K562 (cell line): Measurements from ENCODE around the gene EPHA2. TPM values are rescaled to one million over a fixed set of nuclear protein-coding genes. Genes with fewer than 3 reads are reported as not detected.

Experiments used
- ELF4 ChIP-seq: fragments of 450-650 bp; formaldehyde crosslinking; IDR thresholded peaks from 2 replicates; pipeline ENCODE4 v1.4.0; 2022; ENCODE audit warnings: missing genetic modification characterization
- HEY1 ChIP-seq: fragments of 250-450 bp; sonication (Bioruptor Pico); IDR thresholded peaks from 2 replicates; pipeline ENCODE4 v1.5.0; 2020; ENCODE audit warnings: mild to moderate bottlenecking, moderate library complexity, borderline replicate concordance
- HOXB6 ChIP-seq: fragments of 250-450 bp; sonication (Bioruptor Pico); IDR thresholded peaks from 2 replicates; pipeline ENCODE4 v1.5.1; 2022; ENCODE audit warnings: mild to moderate bottlenecking, borderline replicate concordance
- MAFF ChIP-seq: IDR thresholded peaks from 2 replicates; pipeline ENCODE4 v1.6.1; 2012; ENCODE audit warnings: low read length, improper control_type of control experiment
- OTX1 ChIP-seq: fragments of 450-650 bp; formaldehyde crosslinking; IDR thresholded peaks from 2 replicates; pipeline ENCODE4 v1.4.0; 2022; ENCODE audit warnings: mild to moderate bottlenecking
- PURB ChIP-seq: sonication (generic); formaldehyde crosslinking; IDR thresholded peaks from 2 replicates; pipeline ENCODE4 v1.9.0; 2021; ENCODE audit warnings: low read depth, mild to moderate bottlenecking, missing genetic modification reagents
- RFX1 ChIP-seq: fragments of 450-650 bp; IDR thresholded peaks from 2 replicates; pipeline ENCODE4 v1.6.1; 2016; ENCODE audit warnings: mild to moderate bottlenecking, moderate library complexity
- SAFB ChIP-seq: fragments of 200-400 bp; formaldehyde crosslinking; IDR thresholded peaks from 2 replicates; pipeline ENCODE4 v1.6.1; 2017; ENCODE audit warnings: low read depth, low read length, borderline replicate concordance
- SMAD3 ChIP-seq: fragments of 450-650 bp; formaldehyde crosslinking; conservative IDR thresholded peaks from 2 replicates; pipeline ENCODE4 v1.4.0; 2020; ENCODE audit warnings: mild to moderate bottlenecking
- SMARCA5 ChIP-seq: fragments of 450-650 bp; IDR thresholded peaks from 2 replicates; pipeline ENCODE4 v1.6.1; 2016
- SREBF1 ChIP-seq: fragments of 150-350 bp; IDR thresholded peaks from 2 replicates; pipeline ENCODE4 v1.6.1; 2014; ENCODE audit warnings: antibody characterized with exemption, low read depth, low read length, borderline replicate concordance
- TAF7 ChIP-seq: fragments of 450-650 bp; IDR thresholded peaks from 2 replicates; pipeline ENCODE4 v1.6.1; 2016; ENCODE audit warnings: missing genetic modification characterization, missing compliant biosample characterization
- YY1 ChIP-seq, 3 experiments: IDR thresholded peaks; 2 replicates each; pipeline ENCODE4 v1.6.1; 2011; ENCODE audit warnings: low read length in 2 of 3, mild to moderate bottlenecking in 2 of 3, moderate library complexity in 2 of 3, borderline replicate concordance in 1 of 3, control low read depth in 1 of 3, low read depth in 1 of 3; ENCODE audit not compliant: insufficient read depth in 3 of 3, insufficient replicate concordance in 2 of 3, control insufficient read depth in 1 of 3, insufficient read length in 1 of 3; ENCODE audit errors: extremely low read depth in 1 of 3
- ZC3H11A ChIP-seq: IDR thresholded peaks from 2 replicates; pipeline ENCODE4 v1.6.1; 2012; ENCODE audit warnings: low read depth, low read length, improper control_type of control experiment
- ZNF184 ChIP-seq: sonication (generic); formaldehyde crosslinking; IDR thresholded peaks from 2 replicates; pipeline ENCODE4 v1.5.0; 2020; ENCODE audit warnings: missing genetic modification reagents
- ZNF668 ChIP-seq: fragments of 250-450 bp; sonication (Bioruptor Pico); IDR thresholded peaks from 2 replicates; pipeline ENCODE4 v1.8.0; 2022; ENCODE audit warnings: mild to moderate bottlenecking, inconsistent platforms
- polyA plus RNA-seq, 8 experiments: library from polyadenylated mRNA; depleted of rRNA in 4 of 8; stranded (reverse) in 5 of 8; unstranded in 3 of 8; fragments of >200 nt; fragmentation: Nextera tagmentation in 2 of 8; fragmentation: Illumina TruSeq in 1 of 8; extraction: Ambion mirVana in 2 of 8; extraction: Trizol in 1 of 8; gene quantifications; 2 replicates each; pipeline versions ENCODE4 v1.2.1 to v1.2.3, GENCODE V29; 2011 to 2014; ENCODE audit warnings: inconsistent platforms in 1 of 8, missing spikeins in 1 of 8
- total RNA-seq, 7 experiments: library from RNA; depleted of rRNA in 6 of 7; stranded (reverse); fragments of >200 nt in 6 of 7; fragmentation: Illumina TruSeq in 2 of 7; extraction: Trizol in 2 of 7; gene quantifications; 2 replicates each; pipeline versions ENCODE4 v1.2.1 to v1.2.3, GENCODE V29; 2011 to 2021; ENCODE audit warnings: low replicate concordance in 1 of 7
- TF ChIP-seq, protein P1 (sequence below): fragments of 250-450 bp; sonication (Bioruptor Pico); IDR thresholded peaks from 2 replicates; pipeline ENCODE4 v1.4.0; 2020; ENCODE audit warnings: mild to moderate bottlenecking
- TF ChIP-seq, protein P2 (sequence below), 2 experiments: IDR thresholded peaks in 1 of 2; conservative IDR thresholded peaks in 1 of 2; 2 replicates each; pipeline ENCODE4 v1.6.1; 2016; ENCODE audit warnings: low read depth in 2 of 2, mild to moderate bottlenecking in 1 of 2, missing compliant biosample characterization in 1 of 2, missing genetic modification characterization in 1 of 2, moderate library complexity in 1 of 2
- TF ChIP-seq, protein P3 (sequence below): fragments of 250-450 bp; sonication (Bioruptor Pico); IDR thresholded peaks from 2 replicates; pipeline ENCODE4 v1.5.0; 2022; ENCODE audit warnings: mild to moderate bottlenecking
- TF ChIP-seq, protein P4 (sequence below): sonication (generic); IDR thresholded peaks from 2 replicates; pipeline ENCODE4 v1.6.1; 2016

EPHA2 gene
- total and polyA plus RNA-seq, 9 of the 15 experiments (the other 6 are each of a cell fraction or from before 2014, with no cell fraction given): 0.04 to 0.40 (median 0.07) TPM; not detected in 4

DNA sequence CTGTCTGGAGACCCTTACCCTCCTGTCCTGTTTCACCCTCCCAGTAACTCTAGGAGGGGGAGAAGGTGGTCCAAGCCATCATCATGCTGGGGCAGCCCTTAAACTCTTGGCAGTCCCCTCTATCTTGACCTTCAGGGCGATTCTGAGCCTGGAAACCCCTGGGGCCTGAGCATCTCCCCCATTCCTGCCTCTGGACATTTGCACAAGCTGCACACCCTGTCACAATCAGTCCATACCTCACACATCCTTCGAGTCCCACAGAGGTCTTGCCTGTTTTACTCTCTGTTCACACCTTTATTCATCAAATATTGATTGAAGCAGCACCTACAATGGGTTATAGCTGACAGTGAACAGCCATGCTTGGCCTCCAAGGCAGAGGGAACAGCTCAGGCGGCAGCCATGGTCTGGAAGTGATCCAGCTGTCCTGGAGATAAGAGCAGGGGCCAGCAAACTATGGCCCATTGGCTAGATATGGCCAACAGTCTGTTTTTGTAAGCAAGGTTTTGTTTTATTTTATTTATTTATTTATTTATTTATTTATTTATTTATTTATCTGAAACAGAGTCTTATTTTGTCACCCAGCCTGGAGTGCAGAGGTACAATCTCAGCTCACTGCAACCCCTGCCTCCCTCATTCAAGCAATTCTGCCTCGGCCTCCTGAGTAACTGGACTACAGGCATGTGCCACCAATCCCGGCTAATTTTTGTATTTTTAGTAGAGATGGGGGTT lies 75.3 kb downstream of the EPHA2 start (continued):
- TF ChIP-seq ELF4 (CRISPR knock-in tag) (0 out of 2 replicates have a peak, but pooled peaks have one; percentile 6), ZNF184 (CRISPR knock-in tag) (no peak), SMARCA5 (peak; percentile 35; the same call in 1 of the 2 replicates), YY1 (IDR thresholded peaks at IDR 0.05; ENCODE audit: borderline replicate concordance in 1 of 3, control insufficient read depth in 1 of 3, extremely low read depth in 1 of 3, insufficient read depth in 3 of 3, insufficient read length in 1 of 3, insufficient replicate concordance in 2 of 3, low read depth in 1 of 3, low read length in 2 of 3) (peak in 2 of 3 experiments; percentile 27 to 64), HEY1 (CRISPR knock-in tag) (no peak), ZC3H11A (peak; percentile 66; the same call in 1 of the 2 replicates), OTX1 (no peak), SAFB (no peak), SREBF1 (no peak), SMAD3 (CRISPR knock-in tag) (no peak), HOXB6 (no peak), TAF7 (tag) (no peak), MAFF (no peak), RFX1 (no peak), PURB (no peak), ZNF668 (CRISPR knock-in tag) (no peak)
- TF ChIP-seq, protein P1, sequence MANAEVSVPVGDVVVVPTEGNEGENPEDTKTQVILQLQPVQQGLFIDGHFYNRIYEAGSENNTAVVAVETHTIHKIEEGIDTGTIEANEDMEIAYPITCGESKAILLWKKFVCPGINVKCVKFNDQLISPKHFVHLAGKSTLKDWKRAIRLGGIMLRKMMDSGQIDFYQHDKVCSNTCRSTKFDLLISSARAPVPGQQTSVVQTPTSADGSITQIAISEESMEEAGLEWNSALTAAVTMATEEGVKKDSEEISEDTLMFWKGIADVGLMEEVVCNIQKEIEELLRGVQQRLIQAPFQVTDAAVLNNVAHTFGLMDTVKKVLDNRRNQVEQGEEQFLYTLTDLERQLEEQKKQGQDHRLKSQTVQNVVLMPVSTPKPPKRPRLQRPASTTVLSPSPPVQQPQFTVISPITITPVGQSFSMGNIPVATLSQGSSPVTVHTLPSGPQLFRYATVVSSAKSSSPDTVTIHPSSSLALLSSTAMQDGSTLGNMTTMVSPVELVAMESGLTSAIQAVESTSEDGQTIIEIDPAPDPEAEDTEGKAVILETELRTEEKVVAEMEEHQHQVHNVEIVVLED (CRISPR knock-in tag): no peak
- TF ChIP-seq, protein P2, sequence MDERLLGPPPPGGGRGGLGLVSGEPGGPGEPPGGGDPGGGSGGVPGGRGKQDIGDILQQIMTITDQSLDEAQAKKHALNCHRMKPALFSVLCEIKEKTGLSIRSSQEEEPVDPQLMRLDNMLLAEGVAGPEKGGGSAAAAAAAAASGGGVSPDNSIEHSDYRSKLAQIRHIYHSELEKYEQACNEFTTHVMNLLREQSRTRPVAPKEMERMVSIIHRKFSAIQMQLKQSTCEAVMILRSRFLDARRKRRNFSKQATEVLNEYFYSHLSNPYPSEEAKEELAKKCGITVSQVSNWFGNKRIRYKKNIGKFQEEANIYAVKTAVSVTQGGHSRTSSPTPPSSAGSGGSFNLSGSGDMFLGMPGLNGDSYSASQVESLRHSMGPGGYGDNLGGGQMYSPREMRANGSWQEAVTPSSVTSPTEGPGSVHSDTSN (CRISPR knock-in tag; IDR thresholded peaks at IDR 0.05; ENCODE audit: low read depth): no peak
- TF ChIP-seq, protein P2 (tag; conservative IDR thresholded peaks at IDR 0.05; ENCODE audit: low read depth): no peak
- TF ChIP-seq, protein P3, sequence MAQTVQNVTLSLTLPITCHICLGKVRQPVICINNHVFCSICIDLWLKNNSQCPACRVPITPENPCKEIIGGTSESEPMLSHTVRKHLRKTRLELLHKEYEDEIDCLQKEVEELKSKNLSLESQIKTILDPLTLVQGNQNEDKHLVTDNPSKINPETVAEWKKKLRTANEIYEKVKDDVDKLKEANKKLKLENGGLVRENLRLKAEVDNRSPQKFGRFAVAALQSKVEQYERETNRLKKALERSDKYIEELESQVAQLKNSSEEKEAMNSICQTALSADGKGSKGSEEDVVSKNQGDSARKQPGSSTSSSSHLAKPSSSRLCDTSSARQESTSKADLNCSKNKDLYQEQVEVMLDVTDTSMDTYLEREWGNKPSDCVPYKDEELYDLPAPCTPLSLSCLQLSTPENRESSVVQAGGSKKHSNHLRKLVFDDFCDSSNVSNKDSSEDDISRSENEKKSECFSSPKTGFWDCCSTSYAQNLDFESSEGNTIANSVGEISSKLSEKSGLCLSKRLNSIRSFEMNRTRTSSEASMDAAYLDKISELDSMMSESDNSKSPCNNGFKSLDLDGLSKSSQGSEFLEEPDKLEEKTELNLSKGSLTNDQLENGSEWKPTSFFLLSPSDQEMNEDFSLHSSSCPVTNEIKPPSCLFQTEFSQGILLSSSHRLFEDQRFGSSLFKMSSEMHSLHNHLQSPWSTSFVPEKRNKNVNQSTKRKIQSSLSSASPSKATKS: no peak
- TF ChIP-seq, protein P4, sequence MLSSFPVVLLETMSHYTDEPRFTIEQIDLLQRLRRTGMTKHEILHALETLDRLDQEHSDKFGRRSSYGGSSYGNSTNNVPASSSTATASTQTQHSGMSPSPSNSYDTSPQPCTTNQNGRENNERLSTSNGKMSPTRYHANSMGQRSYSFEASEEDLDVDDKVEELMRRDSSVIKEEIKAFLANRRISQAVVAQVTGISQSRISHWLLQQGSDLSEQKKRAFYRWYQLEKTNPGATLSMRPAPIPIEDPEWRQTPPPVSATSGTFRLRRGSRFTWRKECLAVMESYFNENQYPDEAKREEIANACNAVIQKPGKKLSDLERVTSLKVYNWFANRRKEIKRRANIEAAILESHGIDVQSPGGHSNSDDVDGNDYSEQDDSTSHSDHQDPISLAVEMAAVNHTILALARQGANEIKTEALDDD: no peak
